ENCODE measurements around the gene DENND1A.

- TF ChIP-seq EZH2 (IDR thresholded peaks at IDR 0.05; ENCODE audit: low read length, unreplicated experiment) (no peak), EZH2phosphoT487 (IDR thresholded peaks at IDR 0.05; ENCODE audit: borderline replicate concordance, low read length) (no peak), CTCF (conservative IDR thresholded peaks at IDR 0.05; ENCODE audit: low read depth, low read length) (no peak)
Measured at GRCh38 chr9:123406016-123406415, 523.9 kb downstream of the DENND1A start.

Data from PC-3 (cell line).